H1 (cell line): Measurements from ENCODE around the gene SPRR2F. TPM values are rescaled to one million over a fixed set of nuclear protein-coding genes. Genes with fewer than 3 reads are reported as not detected.

Experiments used
- polyA plus RNA-seq, 7 experiments: library from polyadenylated mRNA; depleted of rRNA in 3 of 7; stranded (reverse) in 5 of 7; unstranded in 2 of 7; fragments of >200 nt in 5 of 7; fragments of 200-250 nt in 2 of 7; gene quantifications; 1 replicate in 5 of 7; 2 replicates in 1 of 7; 4 replicates in 1 of 7; pipeline versions ENCODE4 v1.2.1 to v1.2.3, GENCODE V29; 2011 to 2013; ENCODE audit warnings: missing spikeins in 2 of 7, mixed read lengths in 2 of 7
- small RNA-seq: library from polyadenylated mRNA; stranded (forward); fragments of <200 nt; extraction: miRNeasy Mini kit (QIAGEN cat#:217004); gene quantifications from one replicate; pipeline ENCODE3, GENCODE V24; 2013; ENCODE audit not compliant: insufficient read depth
- total RNA-seq: library from RNA; stranded (reverse); fragmentation: NEBNext Ultra II Directional; extraction: Animal tissue kit (Norgen Biotek cat#: 25700); gene quantifications from 2 replicates; pipeline ENCODE4 v1.2.1, GENCODE V29; 2021

The SPRR2F gene
- total and polyA plus RNA-seq, 2 of the 8 experiments (the other 6 are each of a cell fraction or from before 2014, with no cell fraction given) = 0.50 to 1.1 TPM

Small RNA genes lying within 50 kb of the gene (small RNA-seq; reads per million reads assigned to genes)
- gene SPRR2C = not detected

Other genes with a start within 250 kb of the SPRR2F start
- not detected in 2 replicates for gene SMCP, start 235.2 kb downstream of the SPRR2F start, total RNA-seq
- not detected in 2 replicates for gene SMCP, start 235.2 kb downstream of the SPRR2F start, polyA plus RNA-seq (2011; rRNA removed)
- not detected in 2 replicates for gene IVL, start 205.0 kb downstream of the SPRR2F start, total RNA-seq
- not detected in 2 replicates for gene IVL, start 205.0 kb downstream of the SPRR2F start, polyA plus RNA-seq (2011; rRNA removed)
- gene SPRR5, start 166.3 kb downstream of the SPRR2F start, total RNA-seq = not detected in 2 replicates
- not detected in 2 replicates for gene SPRR5, start 166.3 kb downstream of the SPRR2F start, polyA plus RNA-seq (2011; rRNA removed)
- gene SPRR4, start 142.9 kb downstream of the SPRR2F start, total RNA-seq = not detected in 2 replicates
- gene SPRR4, start 142.9 kb downstream of the SPRR2F start, polyA plus RNA-seq (2011; rRNA removed) = not detected in 2 replicates
- gene SPRR1A, start 129.4 kb downstream of the SPRR2F start, total RNA-seq = not detected in 2 replicates
- not detected in 2 replicates for gene SPRR1A, start 129.4 kb downstream of the SPRR2F start, polyA plus RNA-seq (2011; rRNA removed)
- gene SPRR3, start 111.8 kb downstream of the SPRR2F start, total RNA-seq = not detected in 2 replicates
- not detected in 2 replicates for gene SPRR3, start 111.8 kb downstream of the SPRR2F start, polyA plus RNA-seq (2011; rRNA removed)
- not detected in 2 replicates for gene SPRR1B, start 82.3 kb downstream of the SPRR2F start, total RNA-seq
- gene SPRR1B, start 82.3 kb downstream of the SPRR2F start, polyA plus RNA-seq (2011; rRNA removed) = 0.16 and 0.23 TPM in 2 replicates
- gene SPRR2D, start 72.4 kb downstream of the SPRR2F start, total RNA-seq = not detected in 2 replicates
- gene SPRR2D, start 72.4 kb downstream of the SPRR2F start, polyA plus RNA-seq (2011; rRNA removed) = not detected in 2 replicates
- gene SPRR2A, start 56.0 kb downstream of the SPRR2F start, total RNA-seq = not detected in 2 replicates
- not detected in 2 replicates for gene SPRR2A, start 56.0 kb downstream of the SPRR2F start, polyA plus RNA-seq (2011; rRNA removed)
- gene SPRR2B, start 41.9 kb downstream of the SPRR2F start, total RNA-seq = not detected in 2 replicates
- gene SPRR2B, start 41.9 kb downstream of the SPRR2F start, polyA plus RNA-seq (2011; rRNA removed) = not detected in 2 replicates
- not detected in 2 replicates for gene SPRR2E, start 19.0 kb downstream of the SPRR2F start, total RNA-seq
- not detected in 2 replicates for gene SPRR2E, start 19.0 kb downstream of the SPRR2F start, polyA plus RNA-seq (2011; rRNA removed)
- not detected in 2 replicates for gene SPRR2G, start 37.4 kb upstream of the SPRR2F start, total RNA-seq
- gene SPRR2G, start 37.4 kb upstream of the SPRR2F start, polyA plus RNA-seq (2011; rRNA removed) = not detected in 2 replicates
- not detected in 2 replicates for gene LELP1, start 89.9 kb upstream of the SPRR2F start, total RNA-seq
- gene LELP1, start 89.9 kb upstream of the SPRR2F start, polyA plus RNA-seq (2011; rRNA removed) = not detected in 2 replicates
- not detected in 2 replicates for gene PRR9, start 104.1 kb upstream of the SPRR2F start, total RNA-seq
- gene PRR9, start 104.1 kb upstream of the SPRR2F start, polyA plus RNA-seq (2011; rRNA removed) = not detected in 2 replicates
- not detected in 2 replicates for gene LORICRIN, start 146.2 kb upstream of the SPRR2F start, total RNA-seq
- 0.08 TPM in 1 of 2 replicates, not detected in the other for gene LORICRIN, start 146.2 kb upstream of the SPRR2F start, polyA plus RNA-seq (2011; rRNA removed)
- gene PGLYRP3, start 199.4 kb upstream of the SPRR2F start, total RNA-seq = not detected in 2 replicates
- not detected in 2 replicates for gene PGLYRP3, start 199.4 kb upstream of the SPRR2F start, polyA plus RNA-seq (2011; rRNA removed)
- gene PGLYRP4, start 235.3 kb upstream of the SPRR2F start, total RNA-seq = not detected in 2 replicates
- not detected in 2 replicates for gene PGLYRP4, start 235.3 kb upstream of the SPRR2F start, polyA plus RNA-seq (2011; rRNA removed)
- not detected in 2 replicates for gene S100A9, start 244.3 kb upstream of the SPRR2F start, total RNA-seq
- gene S100A9, start 244.3 kb upstream of the SPRR2F start, polyA plus RNA-seq (2011; rRNA removed) = not detected in 2 replicates